ENCODE measurements around the gene CDK5RAP2. TPM values are rescaled to one million over a fixed set of nuclear protein-coding genes. Genes with fewer than 3 reads are reported as not detected.

CDK5RAP2 gene
- total and polyA plus RNA-seq, 8 donors, result 14.8 to 37.1 (median 21.7) TPM

- 85 to 89% methylated on average over 3 of the region's 3 CpGs for WGBS, 2 donors
- no peak for FAIRE-seq
- ATAC-seq, result no peak
These were observed 127.3 kb downstream of the CDK5RAP2 start for GRCh38 chr9:120452631-120453030.

GRCh38 chr9:120450916-120451315 lies 129.1 kb downstream of the CDK5RAP2 start:
- peaks cover 0 to 18% (median 0%) of the 10 kb centered on the region in 3 donors for H3K36me3 ChIP-seq
- TF ChIP-seq, protein P1, sequence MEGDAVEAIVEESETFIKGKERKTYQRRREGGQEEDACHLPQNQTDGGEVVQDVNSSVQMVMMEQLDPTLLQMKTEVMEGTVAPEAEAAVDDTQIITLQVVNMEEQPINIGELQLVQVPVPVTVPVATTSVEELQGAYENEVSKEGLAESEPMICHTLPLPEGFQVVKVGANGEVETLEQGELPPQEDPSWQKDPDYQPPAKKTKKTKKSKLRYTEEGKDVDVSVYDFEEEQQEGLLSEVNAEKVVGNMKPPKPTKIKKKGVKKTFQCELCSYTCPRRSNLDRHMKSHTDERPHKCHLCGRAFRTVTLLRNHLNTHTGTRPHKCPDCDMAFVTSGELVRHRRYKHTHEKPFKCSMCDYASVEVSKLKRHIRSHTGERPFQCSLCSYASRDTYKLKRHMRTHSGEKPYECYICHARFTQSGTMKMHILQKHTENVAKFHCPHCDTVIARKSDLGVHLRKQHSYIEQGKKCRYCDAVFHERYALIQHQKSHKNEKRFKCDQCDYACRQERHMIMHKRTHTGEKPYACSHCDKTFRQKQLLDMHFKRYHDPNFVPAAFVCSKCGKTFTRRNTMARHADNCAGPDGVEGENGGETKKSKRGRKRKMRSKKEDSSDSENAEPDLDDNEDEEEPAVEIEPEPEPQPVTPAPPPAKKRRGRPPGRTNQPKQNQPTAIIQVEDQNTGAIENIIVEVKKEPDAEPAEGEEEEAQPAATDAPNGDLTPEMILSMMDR (IDR thresholded peaks at IDR 0.05), result no peak

More at GRCh38 chr9:120452631-120453030, 127.3 kb downstream of the CDK5RAP2 start:
- H3K9me3 ChIP-seq, result no peaks in the 10 kb centered on the region
- no peak overlapping the region for H3K27ac ChIP-seq
- DNase-seq, result no peak
- intact Hi-C loops (cut with DNase I), result no loop called here
- H3K4me1 ChIP-seq, result no peaks in the 10 kb centered on the region
- TF ChIP-seq, protein P1 (IDR thresholded peaks at IDR 0.05), result no peak
- no peak overlapping the region for H3K4me3 ChIP-seq
- peaks cover 0 to 14% (median 0%) of the 10 kb centered on the region in 3 donors for H3K36me3 ChIP-seq
- no peaks in the 10 kb centered on the region for H3K27me3 ChIP-seq

DNA sequence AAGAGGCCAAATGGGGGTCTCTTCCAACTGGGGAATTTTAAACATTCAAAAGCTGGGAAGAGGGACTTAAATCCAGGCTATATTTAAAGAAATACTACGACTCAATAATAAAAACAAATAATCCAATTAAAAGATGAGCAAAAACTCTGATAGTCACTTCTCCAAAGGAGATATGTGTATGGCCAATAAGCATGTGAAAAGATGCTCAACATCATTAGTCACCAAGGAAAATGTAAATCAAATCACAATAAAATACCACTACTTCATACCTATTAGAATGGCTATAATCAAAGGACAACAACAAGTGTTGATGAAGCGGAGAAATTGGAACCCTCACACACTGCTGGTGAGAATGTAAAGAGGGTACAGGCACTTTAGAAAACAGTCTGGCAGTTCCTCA lies 130.4 kb downstream of the CDK5RAP2 start:
- no peaks in the 10 kb centered on the region for H3K27me3 ChIP-seq
- intact Hi-C loops (cut with DNase I), result no loop called here
- TF ChIP-seq, protein P1 (IDR thresholded peaks at IDR 0.05), result no peak
- FAIRE-seq, result no peak
- H3K9me3 ChIP-seq, result no peaks in the 10 kb centered on the region
- no peak overlapping the region for H3K27ac ChIP-seq
- H3K4me3 ChIP-seq, result no peak overlapping the region
- no peak for ATAC-seq
- H3K36me3 ChIP-seq, result peaks cover 0 to 18% (median 0%) of the 10 kb centered on the region in 3 donors
- 97 to 100% methylated on average over 2 of the region's 2 CpGs for WGBS, 2 donors
- DNase-seq, result no peak
- no peaks in the 10 kb centered on the region for H3K4me1 ChIP-seq

More at GRCh38 chr9:120450916-120451315, 129.1 kb downstream of the CDK5RAP2 start:
- WGBS, 2 donors, result 83 to 88% methylated on average over 3 of the region's 3 CpGs
- no peak overlapping the region for H3K4me3 ChIP-seq
- ATAC-seq (no peak), DNase-seq (no peak), FAIRE-seq (no peak)
- no peak overlapping the region for H3K27ac ChIP-seq
- intact Hi-C loops (cut with DNase I), result no loop called here
- H3K27me3 ChIP-seq, result no peaks in the 10 kb centered on the region
- no peaks in the 10 kb centered on the region for H3K9me3 ChIP-seq
- H3K4me1 ChIP-seq, result no peaks in the 10 kb centered on the region

GRCh38 chr9:120447959-120448500 lies 131.9 kb downstream of the CDK5RAP2 start:
- ATAC-seq, result no peak
- intact Hi-C loops (cut with DNase I), result no loop called here
- no peak for DNase-seq
- FAIRE-seq, result no peak
- TF ChIP-seq, protein P1 (IDR thresholded peaks at IDR 0.05), result no peak
- H3K36me3 ChIP-seq, result peaks cover 0 to 17% (median 0%) of the 10 kb centered on the region in 3 donors
- H3K4me1 ChIP-seq, result no peaks in the 10 kb centered on the region
- H3K4me3 ChIP-seq, result no peak overlapping the region
- H3K27me3 ChIP-seq, result no peaks in the 10 kb centered on the region
- no peak overlapping the region for H3K27ac ChIP-seq
- WGBS, 2 donors, result 97 to 98% methylated on average over 9 of the region's 9 CpGs
- H3K9me3 ChIP-seq, result no peaks in the 10 kb centered on the region

GRCh38 chr9:120446671-120447070 lies 133.3 kb downstream of the CDK5RAP2 start:
- Histone ChIP-seq H3K9me3 (no peaks in the 10 kb centered on the region), H3K27ac (no peak overlapping the region), H3K4me3 (no peak overlapping the region), H3K4me1 (no peaks in the 10 kb centered on the region), H3K36me3 (peaks cover 0 to 14% (median 0%) of the 10 kb centered on the region in 3 donors), H3K27me3 (no peaks in the 10 kb centered on the region)
- TF ChIP-seq, protein P1 (IDR thresholded peaks at IDR 0.05), result no peak
- FAIRE-seq, result no peak
- no peak for DNase-seq
- intact Hi-C loops (cut with DNase I), result no loop called here
- ATAC-seq, result no peak
- WGBS, 2 donors, result 84 to 86% methylated on average over 4 of the region's 4 CpGs
